Liver (tissue), 9 donors: ENCODE measurements around the gene UBXN1. TPM values are rescaled to one million over a fixed set of nuclear protein-coding genes. Genes with fewer than 3 reads are reported as not detected.
A peak's percentile ranks its signal among the peaks of the same experiment; 100 is the strongest.

Experiments
- DNase-seq: peaks from one replicate; pipeline ENCODE4 v3.0.0-alpha.2; 2017; ENCODE audit warnings: low spot score
- H3K27ac ChIP-seq, 2 donors: one replicate each; pipeline ENCODE4 v1.7.0; 2013; ENCODE audit warnings: inconsistent platforms in 2 of 2, low read length in 2 of 2, control low read depth in 1 of 2, low read depth in 1 of 2, mild to moderate bottlenecking in 1 of 2
- H3K27me3 ChIP-seq, 4 donors: one replicate each; pipeline versions ENCODE4 v1.6.1 to v1.7.0; 2013; ENCODE audit warnings: low read length in 3 of 4, inconsistent platforms in 1 of 4, mild to moderate bottlenecking in 1 of 4, moderate library complexity in 1 of 4; ENCODE audit not compliant: control insufficient read depth in 4 of 4, insufficient read depth in 4 of 4
- H3K36me3 ChIP-seq, 4 donors: one replicate each; pipeline versions ENCODE4 v1.6.1 to v1.7.0; 2013; ENCODE audit warnings: low read length in 3 of 4, mild to moderate bottlenecking in 3 of 4, low read depth in 1 of 4, moderate library complexity in 1 of 4; ENCODE audit not compliant: control insufficient read depth in 4 of 4, insufficient read depth in 3 of 4
- H3K4me1 ChIP-seq, 4 donors: one replicate each; pipeline versions ENCODE4 v1.6.1 to v1.7.0; 2013; ENCODE audit warnings: low read length in 3 of 4, mild to moderate bottlenecking in 3 of 4, moderate library complexity in 1 of 4; ENCODE audit not compliant: control insufficient read depth in 4 of 4, insufficient read depth in 4 of 4
- H3K4me3 ChIP-seq, 3 donors: one replicate each; pipeline versions ENCODE4 v1.6.1 to v1.7.0; 2013; ENCODE audit warnings: low read length in 3 of 3, control low read depth in 1 of 3, low read depth in 1 of 3, mild to moderate bottlenecking in 1 of 3
- H3K9ac ChIP-seq, 2 donors: one replicate each; pipeline ENCODE4 v1.7.0; 2013; ENCODE audit warnings: low read length in 2 of 2, mild to moderate bottlenecking in 2 of 2, moderate library complexity in 2 of 2, control low read depth in 1 of 2, low read depth in 1 of 2
- H3K9me3 ChIP-seq, 4 donors: one replicate each; pipeline versions ENCODE4 v1.6.1 to v1.7.0; 2013; ENCODE audit warnings: low read length in 3 of 4; ENCODE audit not compliant: control insufficient read depth in 4 of 4
- CTCF ChIP-seq: fragments of 150-350 bp; IDR thresholded peaks from 2 replicates; pipeline ENCODE4 v1.5.1; 2017; ENCODE audit warnings: improper control_type of control experiment, low read depth, low read length; ENCODE audit not compliant: missing input control
- EGR1 ChIP-seq, 2 donors: IDR thresholded peaks; 2 replicates each; pipeline ENCODE4 v1.6.1; 2016 to 2018; ENCODE audit warnings: antibody characterized with exemption in 2 of 2, low read depth in 2 of 2
- FOXA1 ChIP-seq: IDR thresholded peaks from 2 replicates; pipeline ENCODE4 v1.6.1; 2016; ENCODE audit warnings: antibody characterized with exemption
- FOXA2 ChIP-seq: IDR thresholded peaks from 2 replicates; pipeline ENCODE4 v1.6.1; 2016; ENCODE audit warnings: antibody characterized with exemption
- GABPA ChIP-seq, 2 donors: IDR thresholded peaks in 1 of 2; conservative IDR thresholded peaks in 1 of 2; 2 replicates each; pipeline ENCODE4 v1.6.1; 2016; ENCODE audit warnings: antibody characterized with exemption in 2 of 2, mild to moderate bottlenecking in 1 of 2, moderate library complexity in 1 of 2
- HNF4A ChIP-seq, 2 donors: conservative IDR thresholded peaks; 2 replicates each; pipeline ENCODE4 v1.6.1; 2016; ENCODE audit warnings: antibody characterized with exemption in 2 of 2, mild to moderate bottlenecking in 2 of 2
- HNF4G ChIP-seq: IDR thresholded peaks from 2 replicates; pipeline ENCODE4 v1.6.1; 2016; ENCODE audit warnings: antibody characterized with exemption
- JUND ChIP-seq, 2 donors: IDR thresholded peaks; 2 replicates each; pipeline ENCODE4 v1.6.1; 2016; ENCODE audit warnings: antibody characterized with exemption in 2 of 2
- MAX ChIP-seq: IDR thresholded peaks from 2 replicates; pipeline ENCODE4 v1.6.1; 2016; ENCODE audit warnings: antibody characterized with exemption
- NR2F2 ChIP-seq: IDR thresholded peaks from 2 replicates; pipeline ENCODE4 v1.6.1; 2016; ENCODE audit warnings: antibody characterized with exemption
- RAD21 ChIP-seq, 2 donors: IDR thresholded peaks; 2 replicates each; pipeline ENCODE4 v1.6.1; 2016; ENCODE audit warnings: antibody characterized with exemption in 2 of 2, mild to moderate bottlenecking in 2 of 2
- REST ChIP-seq: IDR thresholded peaks from 2 replicates; pipeline ENCODE4 v1.6.1; 2016; ENCODE audit warnings: antibody characterized with exemption, mild to moderate bottlenecking
- RXRA ChIP-seq, 2 donors: IDR thresholded peaks; 2 replicates each; pipeline ENCODE4 v1.6.1; 2017 to 2018; ENCODE audit warnings: antibody characterized with exemption in 2 of 2, mild to moderate bottlenecking in 1 of 2
- SP1 ChIP-seq: IDR thresholded peaks from 2 replicates; pipeline ENCODE4 v1.6.1; 2018; ENCODE audit warnings: antibody characterized with exemption, mild to moderate bottlenecking
- TAF1 ChIP-seq: conservative IDR thresholded peaks from 2 replicates; pipeline ENCODE4 v1.6.1; 2016; ENCODE audit warnings: antibody characterized with exemption, mild to moderate bottlenecking
- YY1 ChIP-seq: IDR thresholded peaks from 2 replicates; pipeline ENCODE4 v1.6.1; 2016; ENCODE audit warnings: antibody characterized with exemption, mild to moderate bottlenecking
- ZBTB33 ChIP-seq: IDR thresholded peaks from 2 replicates; pipeline ENCODE4 v1.6.1; 2016; ENCODE audit warnings: antibody characterized with exemption
- WGBS: extraction: QIAGEN DNeasy Blood & Tissue Kit; methylation state at CpG from one replicate; pipeline ENCODE4 v1.1.7; 2013; 5-methylcytosine and 5-hydroxymethylcytosine counted together
- polyA plus RNA-seq, 2 donors: library from polyadenylated mRNA; stranded (reverse) in 1 of 2; unstranded in 1 of 2; fragments of 200-250 nt in 1 of 2; fragments of >200 nt in 1 of 2; fragmentation: Nextera tagmentation in 1 of 2; extraction: Ambion mirVana in 1 of 2; gene quantifications; one replicate each; pipeline versions ENCODE4 v1.2.1 to v1.2.3, GENCODE V29; 2013 to 2015
- total RNA-seq, 2 donors: library from RNA; depleted of rRNA; stranded (reverse); fragments of >200 nt; gene quantifications; one replicate each; pipeline ENCODE4 v1.2.3, GENCODE V29; 2014
- TF ChIP-seq, protein P1 (sequence below): IDR thresholded peaks from 2 replicates; pipeline ENCODE4 v1.6.1; 2016; ENCODE audit warnings: antibody characterized with exemption
- donor health status: healthy.
- donor health status: healthy.
- donor health status: healthy.
- donor health status: healthy.
- donor health status: healthy.

UBXN1 gene
- total and polyA plus RNA-seq, 4 donors, result 31.4 to 45.7 (median 41.2) TPM

DNA sequence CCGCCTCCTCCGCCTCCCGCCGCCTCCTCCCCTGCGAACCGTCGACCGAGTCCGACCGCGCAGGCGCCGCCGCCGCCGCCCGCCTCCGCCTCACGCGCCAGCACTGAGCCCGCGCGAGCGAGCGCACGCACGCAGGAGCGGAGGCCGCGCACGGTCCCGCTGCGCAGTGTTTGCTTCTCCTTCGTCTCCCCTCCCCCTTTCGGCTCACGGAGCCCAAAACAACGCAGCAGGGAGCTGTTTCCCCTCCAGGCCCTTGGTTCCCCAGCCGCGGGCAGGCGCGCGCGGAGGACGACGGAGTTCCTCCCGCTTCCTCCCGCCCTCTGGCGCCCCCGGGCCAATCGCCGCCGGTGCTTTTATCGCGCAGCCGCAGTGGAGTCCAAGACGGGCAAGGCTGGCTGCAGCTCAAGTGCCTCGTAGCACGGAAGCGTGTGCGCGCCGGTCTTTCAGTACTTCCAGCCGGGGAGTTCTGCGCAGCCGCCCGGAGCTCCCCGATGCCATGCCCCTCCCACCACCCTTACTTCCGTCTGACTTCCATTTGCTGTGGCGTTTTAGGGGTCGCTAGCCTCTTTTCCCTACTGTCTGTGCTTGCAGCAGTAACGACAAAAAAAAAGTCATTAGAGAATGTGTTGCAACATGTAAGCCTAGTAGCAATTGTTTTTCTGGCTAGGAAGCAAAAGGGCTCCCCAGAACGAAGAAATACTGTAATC, 48.4 kb upstream of the UBXN1 start, which contains the start of gene HNRNPUL2:
Gene HNRNPUL2, minus strand, starts transcription at position 293 of the 707 bp plus-strand sequence. CDS start 301 bp downstream, outside the sequence.
- Histone ChIP-seq H3K9ac (peak within 1 kb of the TSS; percentile 86 to 87), H3K27ac (peak within 1 kb of the TSS; percentile 97), H3K4me3 (peak within 1 kb of the TSS; percentile 87 to 100 (median 96)), H3K27me3 (no peaks in the 10 kb centered on the region), H3K36me3 (peaks cover 12 to 16% (median 14%) of the 10 kb centered on the region in 4 donors), H3K9me3 (no peaks in the 10 kb centered on the region), H3K4me1 (peaks cover 2 to 40% (median 25%) of the 10 kb centered on the region in 4 donors)
- peak; percentile 97 for DNase-seq
- under 1% methylated on average over 72 of the region's 72 CpGs for WGBS
- TF ChIP-seq ZBTB33, result no peak
- TF ChIP-seq EGR1 (IDR thresholded peaks at IDR 0.05; ENCODE audit: low read depth in 2 of 2), result peak; percentile 9 to 27
- TF ChIP-seq MAX, result peak; percentile 42
- TF ChIP-seq REST, result peak; percentile 42
- TF ChIP-seq FOXA2, result no peak
- no peak for TF ChIP-seq HNF4A (conservative IDR thresholded peaks at IDR 0.05)
- TF ChIP-seq FOXA1, result no peak
- no peak for TF ChIP-seq TAF1
- no peak for TF ChIP-seq RAD21 (IDR thresholded peaks at IDR 0.05)
- peak; percentile 43 to 86 for TF ChIP-seq GABPA (IDR thresholded peaks at IDR 0.05 in 1 of 2, conservative IDR thresholded peaks at IDR 0.05 in 1 of 2)
- TF ChIP-seq NR2F2, result peak; percentile 54
- no peak for TF ChIP-seq CTCF
- TF ChIP-seq SP1, result no peak
- peak; percentile 88 for TF ChIP-seq YY1
- peak in 1 of 2 donors; percentile 49 for TF ChIP-seq RXRA (IDR thresholded peaks at IDR 0.05)
- TF ChIP-seq, protein P1, sequence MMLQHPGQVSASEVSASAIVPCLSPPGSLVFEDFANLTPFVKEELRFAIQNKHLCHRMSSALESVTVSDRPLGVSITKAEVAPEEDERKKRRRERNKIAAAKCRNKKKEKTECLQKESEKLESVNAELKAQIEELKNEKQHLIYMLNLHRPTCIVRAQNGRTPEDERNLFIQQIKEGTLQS, result peak; percentile 8
- no peak for TF ChIP-seq JUND (IDR thresholded peaks at IDR 0.05)
- TF ChIP-seq HNF4G, result no peak
